ENCODE measurements around the gene OPCML.

The OPCML gene

DNA sequence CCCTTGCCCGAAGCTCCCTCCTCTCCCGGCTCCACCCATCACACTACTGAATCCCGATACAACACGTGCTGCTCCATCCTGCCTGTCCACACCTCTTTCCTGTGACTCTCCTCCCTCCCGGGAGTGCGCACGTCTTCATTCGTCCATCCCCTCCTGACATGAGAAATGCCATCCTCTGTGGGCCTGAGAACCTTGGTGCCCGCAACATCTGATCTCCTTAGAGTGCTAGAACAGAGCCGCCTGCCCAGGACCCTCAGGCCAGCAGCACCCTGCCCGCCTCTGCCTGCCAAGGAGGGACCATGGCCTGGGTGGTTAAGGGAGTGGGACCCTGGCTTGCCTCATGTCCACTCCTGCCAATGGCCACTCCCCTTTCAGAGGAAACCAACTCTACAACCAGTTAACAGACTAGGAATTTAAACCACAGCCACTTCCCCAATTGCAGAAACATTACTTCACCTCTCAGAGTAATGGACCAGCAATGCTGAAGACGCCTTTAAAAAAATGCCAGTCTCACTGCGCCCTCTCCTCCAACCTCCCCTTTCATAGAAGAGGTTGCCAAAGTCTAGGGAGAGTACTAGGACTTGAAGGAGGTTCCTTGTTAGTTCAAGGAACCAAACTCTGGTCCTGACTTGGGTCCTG lies 466.3 kb downstream of the OPCML start:
- ATAC-seq (no peak), DNase-seq (ENCODE audit: low spot score in 2 of 2) (no peak)
- no peak overlapping the region for H3K27ac Mint-ChIP-seq
- no peaks in the 10 kb centered on the region for H3K36me3 Mint-ChIP-seq
- H3K4me3 Mint-ChIP-seq = no peak overlapping the region
- H3K4me1 Mint-ChIP-seq = no peaks in the 10 kb centered on the region
- H3K9me3 Mint-ChIP-seq = no peaks in the 10 kb centered on the region

DNA sequence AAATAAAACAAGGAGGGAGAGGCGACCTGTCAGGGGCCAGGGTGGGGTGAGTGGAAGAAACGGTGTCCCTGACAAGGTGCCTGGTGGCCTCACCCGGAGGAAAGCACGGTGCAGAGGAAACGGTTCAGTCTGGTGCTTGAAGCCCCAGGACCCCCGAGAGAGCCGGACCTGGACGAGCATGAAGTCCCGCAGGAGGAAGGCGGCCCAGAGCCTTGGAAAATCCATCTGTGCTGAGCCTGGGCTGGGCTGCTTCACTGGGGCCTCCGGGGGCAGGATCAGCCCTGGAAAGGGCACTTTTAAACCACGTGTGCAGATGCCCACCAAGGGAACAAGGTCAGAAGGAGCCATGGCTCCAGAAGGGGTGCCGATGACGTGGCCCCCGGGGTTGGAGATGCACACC lies 467.3 kb downstream of the OPCML start:
- DNase-seq (ENCODE audit: low spot score in 2 of 2) (no peak), ATAC-seq (no peak)
- no peak overlapping the region for H3K27ac Mint-ChIP-seq
- H3K9me3 Mint-ChIP-seq = no peaks in the 10 kb centered on the region
- H3K36me3 Mint-ChIP-seq = no peaks in the 10 kb centered on the region
- H3K4me3 Mint-ChIP-seq = no peak overlapping the region
- H3K4me1 Mint-ChIP-seq = no peaks in the 10 kb centered on the region

DNA sequence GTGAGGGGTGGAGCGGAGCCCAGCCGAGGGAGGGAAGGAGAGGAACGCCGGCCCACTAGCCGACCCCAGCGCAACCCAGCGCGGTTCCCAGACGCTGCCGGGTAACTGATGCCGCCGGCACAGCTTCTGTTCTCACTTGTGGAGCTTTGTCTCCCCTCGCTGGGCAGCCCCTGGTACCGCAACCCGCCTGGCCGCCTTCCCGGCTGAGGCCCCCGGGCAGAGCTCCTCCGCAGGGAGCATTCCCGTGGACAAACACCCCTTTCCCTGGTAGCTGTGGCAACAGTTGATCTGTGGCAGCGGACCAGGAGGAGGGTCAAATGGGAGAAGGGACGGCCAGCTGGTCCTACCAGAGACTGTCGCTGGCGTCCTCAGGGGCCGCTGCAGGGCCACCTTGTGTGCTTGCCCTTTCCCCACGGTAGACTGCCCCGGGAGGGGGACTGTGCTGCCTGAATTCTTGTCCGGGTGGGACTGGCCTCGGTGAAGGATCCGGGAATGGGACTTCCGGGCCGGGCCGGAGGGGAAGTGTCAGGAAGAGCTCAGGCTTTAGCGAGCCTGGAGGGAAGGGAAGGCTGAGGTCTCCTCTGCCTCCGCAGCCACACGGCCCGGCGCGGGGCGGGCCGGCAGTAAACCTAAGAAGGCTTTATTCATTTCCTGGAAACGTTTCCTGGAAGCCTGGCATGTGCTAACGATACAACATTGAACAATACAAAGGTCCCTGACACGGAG lies 468.0 kb downstream of the OPCML start:
- no peak for DNase-seq (ENCODE audit: low spot score in 2 of 2)
- Mint-ChIP-seq H3K36me3 (no peaks in the 10 kb centered on the region), H3K4me3 (no peak overlapping the region), H3K4me1 (no peaks in the 10 kb centered on the region), H3K9me3 (no peaks in the 10 kb centered on the region), H3K27ac (no peak overlapping the region)
- ATAC-seq = no peak

DNA sequence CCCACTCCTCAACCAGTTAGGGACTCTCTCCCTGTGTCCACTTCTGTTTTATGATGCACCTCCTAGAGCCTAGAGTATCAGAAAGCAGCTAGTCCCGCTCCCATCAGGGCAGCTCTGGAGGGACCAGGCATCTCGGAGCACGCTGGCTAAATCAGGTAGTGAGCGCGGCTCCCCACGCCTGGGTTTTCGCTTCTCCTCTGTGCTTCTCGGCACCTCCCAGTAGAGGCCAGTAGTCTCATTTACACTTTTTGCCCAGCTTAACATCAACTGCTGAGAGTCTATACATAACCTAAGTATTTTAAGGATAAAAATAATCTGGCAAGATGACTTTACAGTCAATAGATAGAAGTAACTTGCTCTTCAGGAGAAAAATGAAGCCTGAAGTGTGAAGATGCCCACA lies 473.8 kb downstream of the OPCML start:
- H3K36me3 Mint-ChIP-seq = no peaks in the 10 kb centered on the region
- ATAC-seq = no peak

DNA sequence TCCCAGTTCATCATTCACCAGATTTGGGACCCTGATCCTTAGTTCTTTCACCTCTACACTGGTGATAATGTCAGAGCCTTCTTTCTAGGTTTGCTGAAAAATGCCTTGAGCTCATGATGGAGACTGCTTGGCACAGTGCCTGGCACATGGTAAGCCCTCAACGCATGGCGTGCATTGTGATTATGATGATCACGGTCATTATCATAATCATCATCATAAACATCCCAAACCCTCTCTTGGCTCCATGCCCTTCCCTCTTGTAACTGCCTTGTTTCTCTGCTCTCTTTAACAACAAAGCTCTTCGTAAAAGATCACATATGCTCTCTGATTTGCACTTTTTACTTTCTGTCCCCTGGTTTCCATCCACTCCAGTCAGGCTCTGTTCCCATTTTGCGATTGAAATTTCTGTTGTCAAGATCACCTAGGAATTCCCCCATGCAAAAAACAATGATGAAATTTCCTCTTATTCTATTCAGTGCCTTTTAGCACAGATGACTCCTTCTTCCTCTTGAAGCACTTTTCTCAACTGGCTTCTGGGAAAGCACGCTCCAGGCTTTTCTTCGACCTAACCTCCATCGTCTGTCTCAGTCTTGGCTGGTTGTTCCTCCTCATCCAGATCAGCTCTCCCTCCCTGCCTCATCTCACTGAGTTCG lies 479.1 kb downstream of the OPCML start:
- ATAC-seq = no peak
- Mint-ChIP-seq H3K4me3 (no peak overlapping the region), H3K36me3 (no peaks in the 10 kb centered on the region), H3K27ac (no peak overlapping the region), H3K4me1 (no peaks in the 10 kb centered on the region), H3K9me3 (no peaks in the 10 kb centered on the region)
- DNase-seq (ENCODE audit: low spot score in 2 of 2) = no peak

More for the DNA sequence above, 473.8 kb downstream of the OPCML start:
- no peak overlapping the region for H3K27ac Mint-ChIP-seq
- H3K4me1 Mint-ChIP-seq = no peaks in the 10 kb centered on the region
- no peaks in the 10 kb centered on the region for H3K9me3 Mint-ChIP-seq
- H3K4me3 Mint-ChIP-seq = no peak overlapping the region
- no peak for DNase-seq (ENCODE audit: low spot score in 2 of 2)

DNA sequence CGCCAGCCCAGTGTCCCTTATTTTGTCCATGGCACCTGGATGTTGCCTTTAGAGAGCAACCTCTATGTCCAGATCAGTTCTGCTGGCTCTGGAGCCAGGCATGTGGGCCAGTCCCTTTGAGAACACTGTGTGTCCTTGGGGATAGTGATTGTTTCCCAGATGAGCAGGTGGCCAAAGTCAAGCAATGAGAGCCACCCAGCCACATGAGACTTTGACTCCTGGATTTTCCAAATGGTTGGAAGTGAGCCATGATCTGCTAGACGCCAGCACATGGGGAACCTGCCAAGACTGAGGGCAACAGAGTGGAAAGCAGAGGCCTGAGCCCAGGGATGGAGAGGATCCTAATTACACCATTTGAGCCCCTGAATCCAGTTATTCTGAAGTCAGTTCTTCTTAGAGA lies 479.8 kb downstream of the OPCML start:
- no peaks in the 10 kb centered on the region for H3K9me3 Mint-ChIP-seq
- no peaks in the 10 kb centered on the region for H3K4me1 Mint-ChIP-seq
- ATAC-seq (no peak), DNase-seq (ENCODE audit: low spot score in 2 of 2) (no peak)
- H3K4me3 Mint-ChIP-seq = no peak overlapping the region
- no peaks in the 10 kb centered on the region for H3K36me3 Mint-ChIP-seq
- H3K27ac Mint-ChIP-seq = no peak overlapping the region

DNA sequence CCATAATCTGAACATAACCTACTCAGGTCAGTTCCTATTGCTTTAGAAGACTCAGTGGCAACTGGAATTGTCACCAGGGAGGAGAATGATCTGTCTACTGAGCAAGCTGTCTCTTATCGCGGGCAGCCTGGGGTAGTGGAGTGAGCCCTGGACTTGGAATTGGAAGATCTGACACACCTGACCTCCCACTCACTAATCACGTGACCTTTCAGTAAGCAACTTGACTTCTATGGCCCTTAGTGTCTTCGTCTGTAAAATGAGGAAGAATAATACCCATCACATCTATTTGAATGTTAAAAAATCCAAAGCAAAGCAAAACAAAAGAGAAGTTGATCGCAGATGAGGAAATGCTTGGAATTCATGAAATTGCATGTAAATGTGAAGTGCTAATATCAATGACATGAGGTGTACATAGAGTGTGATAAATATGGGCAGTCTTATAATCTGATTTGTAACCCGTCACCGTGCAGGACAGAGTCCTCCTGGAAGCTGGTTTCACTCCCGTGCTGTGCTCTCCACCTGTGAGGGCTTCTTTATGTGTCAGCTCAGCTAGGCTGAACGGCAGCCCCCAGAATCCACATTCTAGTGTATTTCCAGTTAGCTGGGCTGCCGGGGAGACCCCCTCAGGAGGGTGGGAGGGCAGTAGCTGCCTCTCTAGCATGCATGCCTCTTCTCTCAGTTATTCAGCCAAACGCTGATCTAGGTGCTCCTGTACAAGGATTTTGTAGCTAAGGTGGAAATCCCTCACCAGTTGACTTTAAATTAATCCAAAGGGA lies 482.9 kb downstream of the OPCML start:
- Mint-ChIP-seq H3K4me3 (no peak overlapping the region), H3K4me1 (no peaks in the 10 kb centered on the region), H3K36me3 (no peaks in the 10 kb centered on the region), H3K9me3 (no peaks in the 10 kb centered on the region), H3K27ac (no peak overlapping the region)
- DNase-seq (ENCODE audit: low spot score in 2 of 2) (no peak), ATAC-seq (no peak)

DNA sequence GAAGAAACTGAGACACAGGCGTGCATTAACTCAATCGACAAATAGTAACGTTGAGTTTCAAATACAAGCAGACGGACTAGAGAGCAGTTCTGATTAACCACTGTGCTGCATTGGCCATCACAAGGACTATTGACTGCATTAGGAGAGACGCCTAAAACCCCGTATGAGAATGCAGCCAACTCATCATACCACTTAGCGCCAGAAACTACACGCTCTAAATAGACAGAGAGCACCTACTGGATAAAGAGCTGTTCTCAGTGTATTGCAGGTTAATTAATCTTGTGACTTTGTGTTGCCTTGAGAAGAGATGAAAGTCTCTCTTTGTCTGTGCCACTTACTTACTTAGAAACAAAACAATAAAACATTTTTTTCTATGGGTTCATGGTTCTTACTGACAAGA lies 484.0 kb downstream of the OPCML start:
- Mint-ChIP-seq H3K4me1 (no peaks in the 10 kb centered on the region), H3K4me3 (no peak overlapping the region)
- no peak for DNase-seq (ENCODE audit: low spot score in 2 of 2)

DNA sequence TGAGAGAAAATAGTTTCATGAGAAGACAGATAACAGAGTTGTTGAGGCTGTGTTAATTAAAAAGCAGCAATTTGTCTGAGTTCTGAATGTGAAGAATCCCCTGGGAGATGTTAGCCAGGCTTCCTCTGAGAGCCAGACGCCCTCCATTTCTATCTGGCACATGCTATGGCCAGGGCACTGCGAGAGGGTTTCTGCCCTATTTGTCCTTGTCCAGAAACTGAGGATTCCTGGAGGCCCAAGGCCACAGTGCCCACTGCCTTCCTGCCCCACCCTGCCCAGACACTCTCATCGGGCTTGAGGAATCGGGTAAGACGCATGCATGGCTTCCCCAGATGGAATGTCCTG lies 484.6 kb downstream of the OPCML start:
- no peak for DNase-seq (ENCODE audit: low spot score in 2 of 2)
- H3K36me3 Mint-ChIP-seq = no peaks in the 10 kb centered on the region
- no peak overlapping the region for H3K4me3 Mint-ChIP-seq
- H3K9me3 Mint-ChIP-seq = no peaks in the 10 kb centered on the region
- H3K4me1 Mint-ChIP-seq = no peaks in the 10 kb centered on the region
- no peak for ATAC-seq
- no peak overlapping the region for H3K27ac Mint-ChIP-seq

More for the DNA sequence above, 484.0 kb downstream of the OPCML start:
- ATAC-seq = no peak
- Mint-ChIP-seq H3K9me3 (no peaks in the 10 kb centered on the region), H3K27ac (no peak overlapping the region), H3K36me3 (no peaks in the 10 kb centered on the region)

DNA sequence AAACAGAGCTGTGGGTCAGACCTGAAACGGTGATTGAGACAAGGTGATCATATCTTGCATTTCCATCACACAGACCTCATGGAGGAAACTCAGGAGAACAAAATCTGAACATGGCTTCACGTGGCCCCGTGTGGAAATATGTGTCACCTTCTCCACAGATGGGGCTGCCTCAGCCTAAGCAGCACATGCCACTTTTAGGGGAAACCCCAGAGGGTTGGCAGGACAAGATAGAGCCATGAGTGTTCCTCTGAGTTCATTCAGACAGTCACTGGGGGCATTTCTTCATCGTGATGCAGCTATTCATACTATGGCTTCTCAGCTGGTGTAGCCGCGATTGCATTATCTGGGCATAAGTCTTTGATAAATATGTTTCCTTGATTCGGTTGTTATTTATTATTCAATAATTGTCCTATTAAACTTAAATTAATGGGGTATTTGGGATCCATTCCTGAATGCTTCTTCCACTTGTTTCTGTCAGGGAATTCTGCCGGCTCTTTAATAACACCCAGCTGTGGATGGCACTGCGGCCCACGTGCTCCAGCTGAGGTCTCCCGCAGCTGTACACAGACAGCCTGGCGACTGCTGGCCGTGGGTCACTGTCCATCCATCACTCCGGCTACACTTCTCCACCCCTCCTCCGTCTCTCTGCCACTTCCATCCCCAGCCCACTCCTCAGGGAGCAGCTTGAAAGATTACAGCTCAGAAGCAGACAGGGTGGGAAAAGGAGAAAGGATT lies 485.1 kb downstream of the OPCML start:
- Mint-ChIP-seq H3K4me1 (no peaks in the 10 kb centered on the region), H3K9me3 (no peaks in the 10 kb centered on the region), H3K27ac (no peak overlapping the region), H3K36me3 (no peaks in the 10 kb centered on the region), H3K4me3 (no peak overlapping the region)
- ATAC-seq (no peak), DNase-seq (ENCODE audit: low spot score in 2 of 2) (no peak)

DNA sequence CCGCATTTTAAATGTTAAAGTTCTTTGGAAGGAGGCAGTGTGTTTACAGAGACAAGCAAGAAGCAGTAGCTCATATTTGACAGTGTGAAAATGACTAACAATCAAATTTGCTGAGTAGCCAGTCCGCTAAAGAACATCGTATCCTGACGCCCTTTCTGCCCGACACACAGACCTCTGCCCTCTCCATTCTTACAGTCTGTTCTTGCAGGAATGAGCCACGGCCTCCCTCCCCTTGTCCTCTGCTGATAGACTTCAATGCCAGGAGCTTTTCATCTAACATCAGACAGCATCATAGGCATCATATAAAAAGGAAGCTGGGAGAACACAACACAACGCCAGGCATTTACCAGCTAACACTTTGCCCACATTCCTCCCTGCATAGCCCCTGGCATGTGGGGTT lies 486.0 kb downstream of the OPCML start:
- Mint-ChIP-seq H3K27ac (no peak overlapping the region), H3K4me1 (no peaks in the 10 kb centered on the region), H3K9me3 (no peaks in the 10 kb centered on the region), H3K4me3 (no peak overlapping the region), H3K36me3 (no peaks in the 10 kb centered on the region)
- DNase-seq (ENCODE audit: low spot score in 2 of 2) (no peak), ATAC-seq (no peak)

DNA sequence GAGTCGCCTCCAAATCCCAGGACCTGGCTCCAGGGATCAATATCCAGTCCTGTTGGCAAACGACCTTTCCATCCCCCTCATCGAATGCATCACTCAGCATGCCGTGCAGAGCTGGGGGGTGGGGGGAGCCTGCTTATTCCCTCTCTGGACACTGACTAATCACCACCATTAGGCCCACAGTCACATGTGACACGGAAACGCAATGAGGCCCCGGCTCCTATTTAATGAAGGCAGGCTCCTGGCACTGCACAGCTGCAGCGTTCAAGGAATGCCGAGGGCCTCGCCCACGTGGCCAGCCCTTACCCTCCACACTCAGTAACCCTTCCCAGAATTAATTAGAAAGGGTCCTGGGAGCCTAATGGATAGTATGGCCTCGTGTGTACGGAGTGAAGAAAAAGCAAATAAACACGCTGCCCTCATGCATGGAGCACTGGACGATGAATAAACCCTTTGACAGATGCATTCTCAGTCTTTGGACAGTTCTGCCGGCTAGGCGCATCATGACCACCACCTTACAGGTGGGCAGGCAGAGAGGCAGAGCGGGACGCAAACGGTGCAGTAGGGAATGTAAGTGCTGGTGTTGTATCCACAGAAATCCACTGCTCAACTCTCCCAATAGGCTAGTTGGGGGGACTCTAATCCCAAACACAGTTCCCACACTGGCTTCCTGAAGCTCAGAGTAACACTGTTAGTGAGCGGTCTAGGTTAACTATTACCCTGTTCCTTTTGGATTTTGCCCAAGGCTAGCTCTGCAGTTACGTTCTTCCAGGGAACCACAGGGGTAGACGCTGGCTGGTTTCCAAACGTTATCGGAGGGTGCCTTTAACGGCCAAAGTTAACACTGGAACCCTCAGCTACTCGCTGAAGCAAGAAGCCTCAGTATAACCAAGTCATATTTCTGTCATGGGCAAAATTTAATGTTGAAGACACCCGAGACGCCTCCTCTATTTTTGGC lies 490.1 kb downstream of the OPCML start:
- Mint-ChIP-seq H3K4me1 (no peaks in the 10 kb centered on the region), H3K27ac (no peak overlapping the region), H3K9me3 (no peaks in the 10 kb centered on the region)

DNA sequence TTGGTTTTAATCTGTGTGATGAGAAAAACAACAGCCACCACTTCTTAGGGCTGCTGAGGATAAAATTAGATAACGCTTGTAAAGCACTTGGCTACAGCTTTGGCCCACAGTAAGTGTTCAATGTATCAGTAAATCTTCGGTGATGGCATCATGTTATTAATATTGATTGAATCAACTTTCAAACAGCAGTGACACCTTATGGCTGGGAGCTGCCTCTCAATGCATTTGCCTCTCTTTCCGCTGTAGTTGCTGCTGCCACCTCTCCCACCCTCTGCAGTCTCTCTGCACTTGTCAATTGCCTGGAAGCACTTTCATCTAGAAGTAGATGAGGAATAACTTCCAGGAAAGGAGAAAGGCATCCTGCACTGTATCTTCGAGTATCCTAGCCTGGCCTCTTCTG lies 491.1 kb downstream of the OPCML start:
- DNase-seq (ENCODE audit: low spot score in 2 of 2) (no peak), ATAC-seq (no peak)
- Mint-ChIP-seq H3K4me1 (no peaks in the 10 kb centered on the region), H3K27ac (no peak overlapping the region), H3K9me3 (no peaks in the 10 kb centered on the region), H3K36me3 (no peaks in the 10 kb centered on the region), H3K4me3 (no peak overlapping the region)

More for the DNA sequence above, 490.1 kb downstream of the OPCML start:
- Mint-ChIP-seq H3K36me3 (no peaks in the 10 kb centered on the region), H3K4me3 (no peak overlapping the region)
- DNase-seq (ENCODE audit: low spot score in 2 of 2) = no peak
- no peak for ATAC-seq

DNA sequence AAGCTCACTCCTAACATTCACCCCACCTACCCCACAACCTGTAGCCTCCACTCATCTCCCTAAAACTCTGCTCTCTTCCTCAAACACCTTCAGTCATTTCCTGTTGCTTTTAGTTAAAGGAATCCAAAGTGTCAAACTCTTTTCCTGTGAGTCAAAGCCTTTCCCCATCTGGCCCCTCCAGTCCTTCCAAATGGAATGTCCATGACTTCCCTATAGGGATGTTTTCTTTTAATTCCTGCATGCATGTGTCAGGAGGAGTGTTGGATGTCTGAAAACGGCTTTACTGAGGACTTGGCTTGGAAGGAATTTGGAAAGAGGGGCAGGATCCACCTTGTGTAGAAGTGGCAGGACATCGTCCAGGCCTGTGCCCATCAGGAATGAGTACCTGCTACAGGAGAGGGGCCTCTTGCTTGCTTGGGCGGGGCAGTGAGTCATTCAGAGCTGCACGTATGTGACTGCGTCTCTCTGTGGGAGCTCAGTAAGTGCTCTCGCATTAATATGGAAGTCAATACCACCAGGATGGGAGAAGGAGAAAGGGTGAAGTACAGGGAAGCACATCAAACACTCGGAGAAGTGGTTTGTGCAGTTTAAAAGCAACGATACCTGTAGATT lies 491.9 kb downstream of the OPCML start:
- ATAC-seq = no peak
- no peaks in the 10 kb centered on the region for H3K4me1 Mint-ChIP-seq
- no peaks in the 10 kb centered on the region for H3K36me3 Mint-ChIP-seq
- no peaks in the 10 kb centered on the region for H3K9me3 Mint-ChIP-seq
- H3K4me3 Mint-ChIP-seq = no peak overlapping the region
- DNase-seq (ENCODE audit: low spot score in 2 of 2) = no peak
- no peak overlapping the region for H3K27ac Mint-ChIP-seq

Data from stimulated activated effector memory CD8-positive, alpha-beta T cell treated with anti-CD3 and anti-CD28 coated beads, Interleukin-12 subunit alpha, Interleukin-12 subunit beta, amount 100 ng/mL, for 72 hours (primary cell).